HG03432 (cell line): Measurements from ENCODE around the gene JMJD1C.

ENCODE experiments used
- ATAC-seq: cut with Tn5 transposase; IDR thresholded peaks from one replicate; pipeline ENCODE4 v1.9.1; 2021; ENCODE audit warnings: mild to moderate bottlenecking, moderate library complexity; ENCODE audit not compliant: unreplicated experiment

Gene JMJD1C

DNA sequence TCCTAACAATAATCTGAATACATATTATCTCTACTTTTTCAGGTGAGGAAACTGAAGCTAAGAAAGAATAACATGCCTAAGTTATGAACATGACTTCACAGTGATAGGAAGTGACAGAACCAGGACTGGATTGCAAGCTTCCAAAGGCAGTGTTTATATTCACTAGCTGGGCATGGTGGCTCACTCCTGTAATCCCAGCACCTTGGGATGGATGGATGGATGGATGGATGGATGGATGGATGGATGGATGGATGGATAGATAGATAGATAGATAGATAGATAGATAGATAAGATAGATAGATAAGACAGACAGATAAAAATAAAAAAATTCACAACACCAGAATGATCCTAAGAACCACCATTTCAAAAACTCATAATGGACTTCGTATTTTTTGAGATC, 18.2 kb upstream of the JMJD1C start:
- ATAC-seq: no peak

DNA sequence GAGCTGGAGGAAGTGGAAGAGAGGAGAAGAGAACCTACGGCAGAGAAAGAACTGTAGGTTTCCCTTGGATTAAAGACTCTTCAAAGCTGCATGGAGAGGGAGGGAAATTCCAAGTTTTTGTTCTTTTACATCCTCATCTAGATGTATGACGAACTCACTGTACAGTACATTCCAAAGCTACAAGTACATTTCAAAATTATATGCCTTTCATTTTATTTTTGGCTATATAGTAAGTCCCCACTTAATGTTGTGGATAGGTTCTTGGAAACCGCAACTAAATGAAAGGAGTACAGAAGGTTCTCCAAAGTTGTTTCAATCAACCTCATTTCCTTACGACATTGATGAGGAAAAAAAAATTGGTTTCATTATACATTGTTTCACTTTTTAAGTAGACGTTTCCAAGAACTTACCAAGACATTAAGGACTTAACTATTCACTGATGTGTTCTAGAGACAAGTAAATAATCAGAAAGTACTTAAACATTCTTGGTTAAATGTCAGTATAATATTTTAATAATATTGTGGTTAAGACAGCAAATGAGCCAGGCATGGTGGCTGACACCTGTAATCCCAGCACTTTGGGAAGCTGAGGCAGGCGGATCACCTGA, 16.1 kb upstream of the JMJD1C start:
- no peak for ATAC-seq

DNA sequence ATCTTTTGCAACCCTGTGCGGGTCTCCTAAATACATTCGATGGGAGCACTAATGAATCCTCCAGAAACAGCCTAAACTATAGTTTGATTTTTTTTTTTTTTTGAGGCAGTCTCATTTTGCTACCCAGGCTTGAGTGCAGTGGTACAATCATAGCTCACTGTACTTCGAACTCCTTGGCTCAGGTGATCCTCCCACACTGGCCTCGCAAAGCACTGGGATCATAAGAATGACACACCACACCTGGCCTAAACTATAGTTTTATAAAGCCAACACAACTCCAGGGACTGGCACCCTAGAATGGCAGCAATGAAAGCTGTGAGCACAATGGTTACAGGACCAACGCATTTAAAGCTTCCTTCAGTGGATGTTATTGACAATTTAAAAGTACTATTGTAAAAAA, 14.5 kb upstream of the JMJD1C start:
- no peak for ATAC-seq

DNA sequence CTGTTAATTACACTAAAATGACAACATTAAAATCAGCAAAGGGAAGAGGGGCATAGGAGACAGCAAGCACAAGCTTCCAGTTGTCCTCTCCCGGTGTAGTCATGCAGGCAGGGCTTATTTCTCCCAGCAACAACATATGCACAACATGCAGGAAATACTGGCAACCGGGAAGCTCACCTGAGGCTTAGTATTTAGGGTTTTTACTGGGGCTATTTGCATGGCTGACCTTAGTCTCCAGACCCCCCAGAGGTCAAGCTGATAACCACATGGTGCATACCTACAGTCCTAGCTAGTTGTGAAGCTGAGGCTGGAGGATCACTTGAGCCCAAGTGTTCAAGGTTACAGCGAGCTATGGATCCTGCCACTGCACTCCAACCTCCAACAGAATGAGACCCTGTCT, 12.8 kb upstream of the JMJD1C start:
- ATAC-seq: no peak

DNA sequence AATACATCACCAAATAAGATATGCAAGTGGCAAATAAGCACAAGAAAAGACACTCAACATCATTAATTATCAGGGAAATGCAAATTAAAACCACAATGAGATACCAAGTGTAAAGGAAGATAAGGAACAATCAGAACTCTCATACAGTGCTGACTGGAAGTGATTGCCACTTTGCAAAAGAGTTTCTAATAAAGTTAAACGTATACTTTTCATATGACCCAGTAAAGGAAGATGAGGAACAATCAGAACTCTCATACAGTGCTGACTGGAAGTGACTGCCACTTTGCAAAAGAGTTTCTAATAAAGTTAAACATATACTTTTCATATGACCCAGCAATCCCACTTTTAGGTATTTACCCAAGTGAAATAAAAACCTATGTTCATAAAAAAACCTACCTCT, 12.2 kb upstream of the JMJD1C start:
- ATAC-seq: no peak

DNA sequence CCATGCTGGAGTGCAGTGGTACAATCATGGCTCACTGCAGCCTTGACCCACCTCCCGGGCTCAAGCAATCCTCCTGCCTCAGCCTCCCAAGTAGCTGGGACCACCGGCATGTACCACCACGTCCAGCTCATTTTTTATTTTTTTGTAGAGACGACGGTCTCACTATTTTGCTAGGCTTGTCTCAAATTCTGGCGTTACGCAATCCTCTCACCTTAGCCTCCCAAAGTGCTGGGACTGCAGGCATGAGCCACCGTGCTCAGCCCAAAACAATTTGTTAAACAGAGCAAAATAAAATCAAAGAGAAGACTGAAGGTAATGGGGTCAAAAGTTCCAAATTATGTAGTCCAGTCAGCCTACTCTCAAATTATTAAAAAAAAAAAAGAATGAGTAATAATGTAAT, 8.7 kb upstream of the JMJD1C start:
- ATAC-seq: no peak

DNA sequence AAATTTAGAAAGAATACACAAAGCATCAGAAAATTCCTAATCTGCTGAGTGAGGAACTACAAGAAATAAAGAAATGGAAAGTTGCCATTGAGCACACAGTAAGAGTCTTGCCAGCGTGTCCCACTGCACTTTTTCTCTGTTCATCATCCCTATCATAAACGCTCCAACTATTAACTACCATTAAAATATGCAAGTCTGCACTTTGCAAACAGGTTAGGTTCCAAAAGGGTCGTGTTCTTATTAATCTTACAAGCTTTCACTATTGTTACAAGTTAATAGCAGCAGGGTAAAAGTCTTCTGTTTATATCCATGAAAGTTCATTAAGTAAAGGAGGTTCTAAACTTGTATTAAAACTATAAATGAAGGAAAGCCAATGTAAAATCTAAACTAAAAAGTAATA, 5.2 kb upstream of the JMJD1C start:
- ATAC-seq: no peak

DNA sequence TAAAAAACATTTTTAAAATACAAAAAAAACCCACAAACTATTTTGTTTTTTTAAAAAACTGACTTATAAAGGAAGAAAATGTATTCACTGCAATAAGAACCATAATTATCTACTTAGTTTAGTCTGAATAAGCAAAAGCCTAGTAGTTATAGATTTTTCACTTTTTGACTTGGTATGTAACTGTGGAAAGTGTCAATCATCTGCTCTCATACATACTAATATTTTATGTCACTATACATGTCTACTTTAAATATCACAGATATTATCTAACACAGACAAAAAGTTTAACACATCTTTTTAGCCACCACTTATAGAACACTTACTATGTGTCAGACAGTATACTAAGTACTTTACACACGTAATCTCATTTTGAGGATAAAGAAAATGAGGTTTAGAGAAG, 3.2 kb upstream of the JMJD1C start:
- no peak for ATAC-seq

DNA sequence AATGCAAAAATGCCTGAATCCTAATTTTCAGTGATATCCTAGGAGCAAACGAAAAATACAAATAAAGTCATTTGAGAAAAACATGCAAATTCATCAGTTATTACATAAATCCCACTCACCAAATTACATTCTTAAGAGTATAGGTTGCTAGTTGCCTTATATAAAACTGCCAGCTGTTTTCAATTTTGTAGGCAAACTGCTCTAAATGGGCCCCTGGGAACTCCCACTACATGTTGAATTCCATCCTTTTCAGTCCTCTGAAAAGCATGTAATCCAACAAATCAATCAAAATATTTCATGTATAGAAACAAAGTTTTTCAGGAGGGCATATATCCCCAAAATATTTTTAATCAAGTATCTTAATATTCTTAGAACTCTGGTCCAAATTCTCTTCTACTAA, 2.1 kb upstream of the JMJD1C start:
- ATAC-seq: no peak

DNA sequence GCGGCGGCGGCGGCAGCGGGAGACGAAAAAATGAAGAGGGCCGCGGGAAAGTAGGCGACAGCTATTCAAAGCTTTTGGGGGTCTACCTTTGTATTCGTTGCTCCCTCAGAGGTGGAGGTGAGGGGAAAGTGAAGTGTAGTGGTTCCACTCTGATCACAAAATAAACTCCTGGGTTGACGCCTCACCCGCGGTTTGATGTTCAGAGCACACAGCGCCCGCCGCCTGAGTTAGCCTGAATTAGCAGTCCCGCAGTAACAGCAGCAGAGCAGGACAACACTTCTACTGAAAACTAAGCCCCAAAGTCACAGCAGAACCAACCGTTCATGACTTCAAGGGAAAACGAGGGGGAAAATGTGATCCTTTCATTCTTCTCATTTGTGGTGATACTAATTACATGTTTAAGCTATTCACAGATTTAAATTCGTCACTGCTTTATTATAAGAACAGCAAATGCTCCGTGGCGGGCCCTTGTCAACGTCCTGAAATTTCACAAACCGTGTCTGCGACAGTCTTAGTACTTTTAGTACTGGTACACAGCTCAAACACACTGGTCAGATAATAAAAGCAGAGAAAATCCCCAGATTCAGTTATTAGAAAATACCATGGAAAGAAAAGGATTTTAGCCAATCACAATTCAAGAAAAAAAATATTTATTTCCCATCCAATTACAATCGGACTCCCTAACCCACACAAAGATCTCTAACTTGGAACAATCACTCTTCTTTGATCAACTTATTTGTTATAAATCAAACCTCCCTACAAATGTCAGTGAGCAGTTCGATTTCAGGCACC, 563 bp upstream of the JMJD1C start:
- peak; percentile 29 for ATAC-seq

DNA sequence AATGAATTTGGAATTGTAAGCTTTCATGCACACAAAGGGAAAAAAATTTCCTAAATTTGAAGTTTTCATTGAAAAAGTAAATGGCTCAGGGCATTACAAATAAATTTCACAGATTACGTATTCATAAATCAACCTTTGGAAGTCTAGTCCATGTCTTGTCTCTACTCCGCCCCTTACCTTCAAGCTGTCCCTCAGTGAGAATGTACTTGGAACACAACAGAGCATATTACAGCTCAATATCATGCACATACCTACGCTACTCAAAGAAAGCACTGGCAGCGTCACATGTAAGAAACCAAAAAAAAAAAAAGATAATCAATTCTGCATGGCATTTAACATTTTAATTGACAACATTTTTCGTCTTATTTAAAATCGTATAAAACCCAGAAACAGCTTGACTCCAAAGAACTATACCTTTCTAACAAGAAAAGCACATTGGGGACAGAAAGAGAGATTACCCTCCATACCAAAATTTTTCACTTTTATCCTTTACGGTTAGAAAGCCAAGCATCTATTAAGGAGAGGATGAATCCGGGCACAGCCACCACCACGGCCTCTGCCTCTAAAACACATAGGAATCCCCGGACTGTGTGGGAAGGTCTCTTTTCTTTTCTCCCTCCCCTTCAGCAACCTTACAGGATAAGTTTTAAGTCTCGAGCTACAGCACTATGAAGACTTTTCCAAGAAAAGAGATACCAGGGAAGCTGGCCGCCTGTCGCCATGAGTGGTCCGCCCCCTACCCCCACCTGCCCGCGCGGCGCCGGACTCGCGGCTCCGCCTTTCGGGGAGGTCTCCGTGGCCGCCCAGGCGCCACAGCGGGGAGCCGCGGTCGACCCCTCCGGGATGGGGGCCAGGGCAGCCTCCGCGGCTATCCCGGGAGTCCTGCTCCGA, 1.1 kb downstream of the JMJD1C start:
- ATAC-seq: peak; percentile 58

DNA sequence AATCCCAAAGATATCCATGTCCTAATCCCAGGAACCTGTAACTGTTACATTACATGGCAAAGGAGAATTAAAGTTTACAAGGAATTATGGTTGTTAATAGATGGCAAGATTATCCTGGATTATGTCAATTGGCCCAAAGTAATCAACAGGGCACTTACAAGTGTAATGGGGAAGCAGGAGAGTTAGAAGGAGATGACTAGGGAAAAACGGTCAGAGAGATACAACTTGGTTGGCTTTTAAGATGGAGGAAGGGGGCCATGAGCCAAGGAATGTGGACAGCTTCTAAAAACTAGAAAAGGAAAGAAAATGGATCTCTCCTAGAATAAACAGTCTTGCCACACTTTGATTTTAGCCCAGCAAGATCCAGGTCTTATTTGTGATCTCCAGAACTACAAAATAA, 3.3 kb downstream of the JMJD1C start:
- no peak for ATAC-seq

DNA sequence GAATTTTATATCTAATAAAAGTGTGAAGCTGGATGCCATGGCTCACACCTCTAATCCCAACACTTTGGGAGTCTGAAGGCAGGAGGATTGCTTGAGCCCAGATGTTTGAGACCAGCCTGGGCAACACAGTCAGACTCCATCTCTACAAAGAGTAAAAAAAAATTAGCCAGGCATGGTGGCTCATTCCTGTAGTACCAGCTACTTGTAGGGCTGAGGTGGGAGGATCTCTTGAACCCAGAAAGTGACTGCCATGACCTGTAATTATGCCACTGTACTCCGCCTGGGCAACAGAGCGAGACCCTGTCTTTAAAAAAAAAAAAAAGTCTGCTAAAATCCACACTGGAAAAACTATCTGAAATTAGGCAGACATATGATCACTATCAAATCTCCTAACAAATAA, 7.6 kb downstream of the JMJD1C start:
- ATAC-seq: no peak

DNA sequence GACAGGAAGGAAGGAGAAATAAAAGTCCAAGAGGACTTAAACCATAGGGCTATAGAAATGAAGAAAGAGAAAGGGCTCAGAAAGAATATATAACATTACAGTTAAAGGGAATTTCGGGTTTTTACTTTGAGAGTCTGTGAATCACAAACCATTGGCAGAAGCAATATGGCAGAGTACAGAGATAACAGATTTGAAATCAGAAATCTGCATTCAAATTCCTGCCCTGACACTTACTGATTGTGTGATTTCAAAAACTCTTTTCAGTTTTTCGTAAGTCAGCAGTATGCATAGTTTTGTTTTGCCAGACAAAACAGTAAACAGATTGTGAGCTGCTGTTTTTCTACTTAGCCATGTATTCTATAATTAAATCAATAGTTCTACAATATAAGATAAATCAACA, 8.2 kb downstream of the JMJD1C start:
- no peak for ATAC-seq

DNA sequence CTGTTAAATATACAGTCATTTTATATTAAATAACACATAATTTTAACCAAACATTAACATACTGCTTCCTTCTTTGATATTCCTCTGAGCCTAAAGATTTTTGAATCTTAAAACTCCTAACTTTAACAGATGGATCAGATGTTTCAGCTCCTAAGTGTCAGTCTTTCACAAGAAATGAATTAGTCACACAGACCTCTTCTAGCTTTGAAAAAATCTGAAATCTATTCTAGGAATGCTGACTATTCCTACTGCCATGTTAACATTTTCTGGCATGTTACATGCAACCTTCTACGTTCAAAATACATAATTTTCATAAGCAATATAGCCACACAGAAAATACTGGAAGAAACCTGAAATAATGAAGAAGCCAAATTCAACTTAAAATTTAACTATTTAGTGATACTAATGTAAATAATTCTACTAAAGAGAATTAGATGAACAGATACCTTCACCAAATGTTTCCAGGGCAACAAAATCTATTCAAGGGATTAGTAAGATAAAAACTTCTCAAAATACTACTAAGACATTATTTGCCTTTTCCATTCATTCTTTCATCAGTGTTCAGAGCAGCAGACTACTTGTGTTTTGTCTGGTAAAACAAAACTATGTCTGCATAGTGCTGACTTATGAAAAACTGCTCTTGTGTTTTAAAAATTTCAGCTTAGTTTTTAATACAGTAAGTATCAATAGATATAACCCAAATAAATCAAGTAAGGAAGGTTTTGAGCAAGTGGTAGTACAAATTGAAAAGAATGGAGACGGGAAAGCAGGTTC, 9.2 kb downstream of the JMJD1C start:
- ATAC-seq: no peak

DNA sequence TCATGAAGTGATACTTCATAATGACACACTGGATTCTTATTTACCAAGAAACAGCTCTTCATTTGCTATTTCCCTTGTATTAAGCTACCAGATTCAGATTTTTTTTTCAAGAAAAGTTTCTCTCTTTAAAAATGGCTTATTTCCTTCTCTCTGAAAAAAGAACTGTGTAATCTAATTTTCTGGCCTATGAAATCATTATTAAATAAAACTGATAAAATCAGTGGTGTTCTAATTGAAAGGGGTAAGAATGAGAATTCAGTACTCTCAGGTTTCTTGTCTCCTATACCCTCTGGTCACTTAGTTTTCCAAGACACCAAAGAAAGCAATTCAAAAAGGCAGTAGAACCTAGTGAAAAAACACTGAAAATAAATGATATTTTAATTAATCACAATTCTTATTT, 10.3 kb downstream of the JMJD1C start:
- ATAC-seq: no peak

DNA sequence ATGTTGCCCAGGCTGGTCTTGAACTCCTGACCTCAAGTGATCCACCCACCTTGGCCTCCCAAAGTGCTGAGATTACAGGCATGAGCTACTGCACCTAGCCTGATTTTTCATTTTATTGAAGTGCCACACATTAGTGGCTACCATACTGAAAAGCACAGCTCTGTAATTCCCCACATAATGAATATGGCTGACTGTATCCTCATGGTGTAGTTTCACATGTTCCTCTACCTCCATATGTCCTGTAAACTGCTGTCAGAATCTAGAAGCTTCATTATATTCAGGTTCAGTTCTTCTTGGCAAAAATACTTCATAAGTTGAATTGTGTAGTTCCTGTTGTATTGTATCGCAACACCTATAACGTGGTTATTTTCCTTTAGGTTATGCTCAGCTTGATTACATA, 11.1 kb downstream of the JMJD1C start:
- ATAC-seq: no peak

DNA sequence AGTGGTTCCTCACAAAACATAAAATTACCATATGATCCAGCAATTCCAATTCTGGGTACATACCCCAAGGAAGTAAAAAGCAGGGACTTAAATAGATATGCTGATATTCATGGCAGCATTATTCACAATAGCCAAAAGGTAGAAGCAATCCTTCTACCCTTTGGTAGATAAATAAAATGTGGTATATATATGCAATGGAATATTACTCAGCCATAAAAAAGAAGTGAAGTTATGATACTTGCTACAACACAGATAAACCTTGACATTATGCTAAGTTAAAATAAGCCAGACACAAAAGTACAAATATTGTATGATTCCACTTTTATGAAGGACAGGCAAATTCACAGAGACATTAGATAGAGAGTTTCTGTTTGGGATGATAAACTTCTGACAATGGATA, 13.3 kb downstream of the JMJD1C start:
- ATAC-seq: no peak

DNA sequence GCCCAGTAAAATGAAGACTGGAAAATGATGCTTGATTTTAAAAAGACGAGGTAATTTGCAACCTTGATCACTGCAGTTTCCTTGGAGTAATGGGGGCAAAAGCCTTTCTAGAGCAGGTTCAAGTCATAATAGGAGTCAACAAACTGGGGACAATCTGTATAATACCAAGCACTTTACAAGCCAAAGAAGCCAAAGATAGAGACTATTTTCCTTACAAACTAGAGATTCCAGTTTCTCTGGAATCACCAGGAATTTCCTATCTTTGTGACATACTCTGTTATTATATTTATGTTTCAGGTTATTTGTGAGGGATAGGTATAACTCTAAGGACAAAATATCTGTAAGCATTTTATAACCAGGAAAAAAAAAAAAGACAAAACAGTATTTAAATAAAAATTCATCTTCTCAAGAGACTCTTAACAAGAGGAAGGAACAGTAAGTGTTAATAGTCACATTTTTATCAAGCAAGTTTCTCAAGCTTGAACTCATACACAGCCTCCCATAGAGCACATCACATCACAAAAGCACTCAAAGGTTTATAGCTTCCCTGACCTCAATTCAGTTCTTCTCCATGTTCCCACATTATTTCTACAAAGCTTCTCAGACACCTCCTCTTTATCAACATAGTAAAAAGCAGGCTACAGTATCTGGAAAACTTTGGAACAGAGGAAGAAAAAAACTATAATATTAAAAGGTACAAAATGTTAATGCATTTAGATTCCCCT, 18.9 kb downstream of the JMJD1C start:
- no peak for ATAC-seq

DNA sequence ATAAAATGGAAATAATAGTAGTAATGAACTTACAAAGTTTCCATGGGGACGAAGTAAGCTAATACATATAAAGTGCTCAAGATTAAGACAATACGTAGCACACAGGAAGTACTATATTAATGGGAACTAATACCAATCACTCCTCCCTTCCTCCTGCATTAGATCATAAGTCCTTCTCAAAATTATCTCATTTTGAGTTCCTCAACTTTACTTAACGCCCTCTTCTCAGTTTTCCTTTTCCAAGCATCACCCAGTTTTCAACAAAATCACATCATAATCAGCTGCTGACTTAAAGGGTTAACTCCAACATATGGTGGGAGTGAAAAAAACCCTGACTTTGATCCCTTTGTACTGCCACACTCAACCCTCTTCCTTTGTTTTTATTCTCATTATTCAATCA, 24.4 kb downstream of the JMJD1C start:
- no peak for ATAC-seq
